Upper lobe of left lung (tissue), 4 donors: ENCODE measurements around the gene CHMP1B.

Experiments used
- CTCF ChIP-seq, 6 experiments: fragments of 450-650 bp in 4 of 6; fragments of 200-600 bp in 2 of 6; sonication (generic) in 2 of 6; IDR thresholded peaks; one replicate each; pipeline ENCODE4 v1.5.1; 2016 to 2019; ENCODE audit warnings: antibody characterized with exemption in 6 of 6
- POLR2AphosphoS5 ChIP-seq, 2 donors: sonication (generic); formaldehyde crosslinking; IDR thresholded peaks; one replicate each; pipeline ENCODE4 v1.5.1; 2017; ENCODE audit warnings: antibody characterized with exemption in 2 of 2

DNA sequence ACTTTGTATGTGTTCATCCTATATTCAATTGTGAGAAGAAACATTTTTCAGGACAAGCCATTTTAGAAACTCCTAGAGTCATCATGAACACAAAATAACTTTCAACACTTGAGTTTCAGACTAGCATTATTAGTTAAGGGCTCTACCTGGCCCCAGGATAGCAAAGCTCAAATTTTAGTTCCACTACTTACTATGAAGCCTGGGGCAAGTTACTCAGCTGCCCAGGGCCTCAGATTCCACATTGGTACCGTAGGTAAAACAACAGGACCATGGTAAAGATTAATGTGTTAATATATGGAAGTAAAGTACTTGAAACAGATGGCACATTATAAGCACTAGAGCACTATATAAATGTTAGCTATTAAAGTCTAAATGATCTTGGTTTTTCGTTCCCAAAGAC is 37.5 kb downstream of the CHMP1B start:
- TF ChIP-seq POLR2AphosphoS5 (IDR thresholded peaks at IDR 0.05), result no peak
- TF ChIP-seq CTCF (IDR thresholded peaks at IDR 0.05), result no peak
